22Rv1 (cell line): Measurements from ENCODE around the gene CMAS.

Experiments used
- CTCF ChIP-seq: fragments of 450-650 bp; IDR thresholded peaks from 2 replicates; pipeline ENCODE4 v1.5.1; 2017; ENCODE audit warnings: mild to moderate bottlenecking
- ZFX ChIP-seq: fragments of 450-650 bp; IDR thresholded peaks from 2 replicates; pipeline ENCODE4 v1.6.1; 2017; ENCODE audit warnings: antibody characterized with exemption, borderline replicate concordance

- no peak for TF ChIP-seq CTCF
- no peak for TF ChIP-seq ZFX
These were observed 20.3 kb downstream of the CMAS start for GRCh38 chr12:22066310-22066709.
